ENCODE data around the gene TMEM179.

DNA sequence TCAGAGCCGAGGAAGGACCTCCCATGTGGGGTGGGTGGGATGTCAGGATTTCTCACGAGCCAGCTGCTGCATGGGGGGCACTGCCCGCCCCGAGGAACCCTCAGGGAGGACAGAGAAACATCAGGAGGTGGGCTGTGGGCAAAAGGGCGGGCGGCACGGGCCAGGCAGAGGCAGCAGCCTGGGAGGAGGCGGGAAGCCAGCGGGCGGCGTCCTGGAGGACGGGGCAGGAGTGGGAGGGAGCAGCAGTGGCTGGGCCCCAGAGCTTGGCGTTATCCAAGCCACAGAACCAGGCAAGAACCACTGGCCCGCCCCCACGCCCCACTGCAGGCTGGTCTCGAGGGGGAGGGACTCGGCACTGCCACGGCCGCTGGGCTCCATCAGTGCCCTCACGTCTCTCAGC lies 22.6 kb downstream of the TMEM179 start:
- TF ChIP-seq, protein P1, sequence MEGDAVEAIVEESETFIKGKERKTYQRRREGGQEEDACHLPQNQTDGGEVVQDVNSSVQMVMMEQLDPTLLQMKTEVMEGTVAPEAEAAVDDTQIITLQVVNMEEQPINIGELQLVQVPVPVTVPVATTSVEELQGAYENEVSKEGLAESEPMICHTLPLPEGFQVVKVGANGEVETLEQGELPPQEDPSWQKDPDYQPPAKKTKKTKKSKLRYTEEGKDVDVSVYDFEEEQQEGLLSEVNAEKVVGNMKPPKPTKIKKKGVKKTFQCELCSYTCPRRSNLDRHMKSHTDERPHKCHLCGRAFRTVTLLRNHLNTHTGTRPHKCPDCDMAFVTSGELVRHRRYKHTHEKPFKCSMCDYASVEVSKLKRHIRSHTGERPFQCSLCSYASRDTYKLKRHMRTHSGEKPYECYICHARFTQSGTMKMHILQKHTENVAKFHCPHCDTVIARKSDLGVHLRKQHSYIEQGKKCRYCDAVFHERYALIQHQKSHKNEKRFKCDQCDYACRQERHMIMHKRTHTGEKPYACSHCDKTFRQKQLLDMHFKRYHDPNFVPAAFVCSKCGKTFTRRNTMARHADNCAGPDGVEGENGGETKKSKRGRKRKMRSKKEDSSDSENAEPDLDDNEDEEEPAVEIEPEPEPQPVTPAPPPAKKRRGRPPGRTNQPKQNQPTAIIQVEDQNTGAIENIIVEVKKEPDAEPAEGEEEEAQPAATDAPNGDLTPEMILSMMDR (IDR thresholded peaks at IDR 0.05): no peak
- TF ChIP-seq POLR2AphosphoS5 (IDR thresholded peaks at IDR 0.05): no peak
- TF ChIP-seq POLR2A (IDR thresholded peaks at IDR 0.05): no peak
